Fibroblast of lung (primary cell): ENCODE measurements around the gene PPP1R1A. TPM values are rescaled to one million over a fixed set of nuclear protein-coding genes. Genes with fewer than 3 reads are reported as not detected.

ENCODE experiments used
- DNase-seq, 2 donors: peaks; one replicate each; pipeline versions ENCODE4 v3.0.0 to v3.0.0-alpha.2; 2010; ENCODE audit warnings: low read depth in 2 of 2
- H2AFZ ChIP-seq: 2 replicates; pipeline ENCODE4 v1.5.1; 2012; ENCODE audit warnings: low read length, control low read depth, inconsistent platforms
- H3K27ac ChIP-seq: 2 replicates; pipeline ENCODE4 v1.5.1; 2011; ENCODE audit warnings: low read length, control low read depth; ENCODE audit not compliant: insufficient read depth
- H3K27me3 ChIP-seq: 2 replicates; pipeline ENCODE4 v1.5.1; 2011; ENCODE audit warnings: mild to moderate bottlenecking, low read length; ENCODE audit not compliant: control insufficient read depth, insufficient read depth
- H3K36me3 ChIP-seq: 2 replicates; pipeline ENCODE4 v1.5.1; 2011; ENCODE audit warnings: low read length; ENCODE audit not compliant: control insufficient read depth, insufficient read depth
- H3K4me1 ChIP-seq: 2 replicates; pipeline ENCODE4 v1.5.1; 2011; ENCODE audit warnings: low read length; ENCODE audit not compliant: control insufficient read depth, insufficient read depth; ENCODE audit errors: extremely low read depth
- H3K4me2 ChIP-seq: 2 replicates; pipeline ENCODE4 v1.5.1; 2011; ENCODE audit warnings: low read length, control low read depth; ENCODE audit not compliant: insufficient read depth; ENCODE audit errors: extremely low read depth
- H3K4me3 ChIP-seq, 4 experiments: fragments of 200-600 bp in 1 of 4; sonication (generic) in 1 of 4; replicated peaks in 1 of 4; 2 replicates each; pipeline ENCODE4 v1.5.1; 2011 to 2016; ENCODE audit warnings: low read length in 4 of 4, low read depth in 3 of 4, mild to moderate bottlenecking in 3 of 4, control low read depth in 2 of 4, inconsistent platforms in 1 of 4, mixed read lengths in 1 of 4; ENCODE audit not compliant: insufficient read depth in 1 of 4; ENCODE audit errors: control extremely low read depth in 1 of 4
- H3K79me2 ChIP-seq: 2 replicates; pipeline ENCODE4 v1.5.1; 2012; ENCODE audit warnings: mild to moderate bottlenecking, low read length, inconsistent platforms; ENCODE audit not compliant: control insufficient read depth, insufficient read depth
- H3K9ac ChIP-seq: 2 replicates; pipeline ENCODE4 v1.5.1; 2011; ENCODE audit warnings: mild to moderate bottlenecking, low read length, control low read depth; ENCODE audit not compliant: insufficient read depth
- H3K9me3 ChIP-seq: 2 replicates; pipeline ENCODE4 v1.5.1; 2012; ENCODE audit warnings: low read depth, low read length; ENCODE audit not compliant: control insufficient read depth, insufficient read depth
- H4K20me1 ChIP-seq: 2 replicates; pipeline ENCODE4 v1.5.1; 2011; ENCODE audit warnings: low read length; ENCODE audit not compliant: control insufficient read depth, insufficient read depth; ENCODE audit errors: extremely low read depth
- CTCF ChIP-seq, 2 donors: IDR thresholded peaks in 1 of 2; conservative IDR thresholded peaks in 1 of 2; 1 replicate in 1 of 2; 2 replicates in 1 of 2; pipeline ENCODE4 v1.5.1; 2011 to 2012; ENCODE audit warnings: low read length in 2 of 2, control low read depth in 1 of 2, inconsistent platforms in 1 of 2, low read depth in 1 of 2, mild to moderate bottlenecking in 1 of 2
- EZH2 ChIP-seq: IDR thresholded peaks from 2 replicates; pipeline ENCODE4 v1.5.1; 2012; ENCODE audit warnings: low read length, control low read depth, mild to moderate bottlenecking; ENCODE audit errors: missing control alignments
- polyA plus RNA-seq, 2 donors: library from polyadenylated mRNA; depleted of rRNA in 1 of 2; stranded (reverse) in 1 of 2; unstranded in 1 of 2; fragments of >200 nt; gene quantifications; 2 replicates each; pipeline ENCODE4 v1.2.1, GENCODE V29; 2011 to 2012; ENCODE audit warnings: missing spikeins in 1 of 2
- total RNA-seq: library from RNA; depleted of rRNA; stranded (reverse); fragments of >200 nt; gene quantifications from 2 replicates; pipeline ENCODE4 v1.2.1, GENCODE V29; 2014

The PPP1R1A gene
- total and polyA plus RNA-seq, 2 donors (not counting 1 experiment from before 2014, with no cell fraction given) = not detected

GRCh38 chr12:54544743-54545142 is 43.7 kb downstream of the PPP1R1A start:
- Histone ChIP-seq H3K27me3 (peaks cover 16% of the 10 kb centered on the region), H3K79me2 (no peaks in the 10 kb centered on the region), H4K20me1 (no peaks in the 10 kb centered on the region), H3K4me3 (no peak overlapping the region), H3K9me3 (no peaks in the 10 kb centered on the region), H2AFZ (no peak overlapping the region), H3K4me2 (no peak overlapping the region), H3K4me1 (no peaks in the 10 kb centered on the region), H3K36me3 (no peaks in the 10 kb centered on the region), H3K9ac (no peak overlapping the region), H3K27ac (no peak overlapping the region)
- TF ChIP-seq CTCF (conservative IDR thresholded peaks at IDR 0.05 in 1 of 2, IDR thresholded peaks at IDR 0.05 in 1 of 2; ENCODE audit: low read depth in 1 of 2, low read length in 2 of 2) (no peak), EZH2 (no peak)
- DNase-seq = no peak

- TF ChIP-seq CTCF (conservative IDR thresholded peaks at IDR 0.05 in 1 of 2, IDR thresholded peaks at IDR 0.05 in 1 of 2; ENCODE audit: low read depth in 1 of 2, low read length in 2 of 2) = no peak
- TF ChIP-seq EZH2 = no peak
- Histone ChIP-seq H3K27me3 (peaks cover 12% of the 10 kb centered on the region), H3K9me3 (no peaks in the 10 kb centered on the region), H3K36me3 (no peaks in the 10 kb centered on the region), H3K79me2 (no peaks in the 10 kb centered on the region), H3K4me3 (no peak overlapping the region), H3K27ac (no peak overlapping the region), H3K4me2 (no peak overlapping the region), H3K4me1 (no peaks in the 10 kb centered on the region), H2AFZ (no peak overlapping the region), H3K9ac (no peak overlapping the region), H4K20me1 (no peaks in the 10 kb centered on the region)
- DNase-seq = no peak
Measured at GRCh38 chr12:54543526-54543925, 44.9 kb downstream of the PPP1R1A start.

DNA sequence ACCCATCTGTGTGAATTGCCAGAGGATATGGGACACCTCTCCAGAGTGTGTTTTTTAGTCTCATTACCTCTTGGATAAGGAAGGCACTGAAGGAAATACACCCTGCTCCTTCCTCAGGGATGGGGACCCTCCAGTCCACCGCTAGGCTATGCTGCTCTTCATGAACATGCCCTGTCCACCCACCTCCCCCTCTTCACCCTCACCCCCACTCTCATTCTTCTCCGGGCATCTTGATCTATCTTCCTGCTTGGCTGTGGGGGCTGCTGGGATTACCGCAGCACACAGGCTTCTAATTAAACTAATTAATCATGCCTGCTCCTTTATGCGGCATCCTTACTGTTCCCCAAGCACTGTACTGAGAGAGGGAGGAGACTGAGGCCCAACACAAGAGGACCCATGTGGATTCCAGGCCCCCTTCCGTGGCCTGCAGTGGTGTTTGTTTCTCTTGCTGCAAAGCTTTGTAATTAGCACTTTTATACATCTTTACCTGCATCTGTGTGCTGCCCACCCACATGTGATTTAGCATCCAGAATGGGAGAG is 46.6 kb downstream of the PPP1R1A start:
- no peak overlapping the region for H3K4me3 ChIP-seq
- H3K9ac ChIP-seq = no peak overlapping the region
- TF ChIP-seq EZH2 = no peak
- no peak for TF ChIP-seq CTCF (conservative IDR thresholded peaks at IDR 0.05 in 1 of 2, IDR thresholded peaks at IDR 0.05 in 1 of 2; ENCODE audit: low read depth in 1 of 2, low read length in 2 of 2)
- peaks cover 15% of the 10 kb centered on the region for H3K27me3 ChIP-seq
- no peak overlapping the region for H2AFZ ChIP-seq
- H3K9me3 ChIP-seq = no peaks in the 10 kb centered on the region
- H3K4me2 ChIP-seq = no peak overlapping the region
- no peaks in the 10 kb centered on the region for H3K36me3 ChIP-seq
- H4K20me1 ChIP-seq = no peaks in the 10 kb centered on the region
- no peaks in the 10 kb centered on the region for H3K4me1 ChIP-seq
- DNase-seq = no peak
- H3K79me2 ChIP-seq = no peaks in the 10 kb centered on the region
- H3K27ac ChIP-seq = no peak overlapping the region
